ENCODE results near the gene ASTN2.

ASTN2 gene

GRCh38 chr9:116795821-116796220, 619.0 kb downstream of the ASTN2 start:
- Histone ChIP-seq H3K27me3 (replicated peaks; ENCODE audit: control insufficient read depth, insufficient read depth, low read length) (no peaks in the 10 kb centered on the region; the same call in 1 of the 2 replicates), H3K36me3 (ENCODE audit: control insufficient read depth, insufficient read depth, low read length) (no peaks in the 10 kb centered on the region), H3K4me3 (replicated peaks; ENCODE audit: low read depth, low read length) (no peak overlapping the region)
- DNase-seq (ENCODE audit: extremely low read depth, insufficient read length), result no peak
- no peak for TF ChIP-seq CTCF (IDR thresholded peaks at IDR 0.05; ENCODE audit: insufficient read depth, low read length, poor library complexity, severe bottlenecking)

- Histone ChIP-seq H3K36me3 (ENCODE audit: control insufficient read depth, insufficient read depth, low read length) (no peaks in the 10 kb centered on the region), H3K4me3 (replicated peaks; ENCODE audit: low read depth, low read length) (no peak overlapping the region), H3K27me3 (replicated peaks; ENCODE audit: control insufficient read depth, insufficient read depth, low read length) (no peaks in the 10 kb centered on the region; the same call in 1 of the 2 replicates)
- DNase-seq (ENCODE audit: extremely low read depth, insufficient read length), result no peak
- no peak for TF ChIP-seq CTCF (IDR thresholded peaks at IDR 0.05; ENCODE audit: insufficient read depth, low read length, poor library complexity, severe bottlenecking)
These were observed 622.6 kb downstream of the ASTN2 start for GRCh38 chr9:116792271-116792670.

GRCh38 chr9:116791326-116791725, 623.5 kb downstream of the ASTN2 start:
- Histone ChIP-seq H3K4me3 (replicated peaks; ENCODE audit: low read depth, low read length) (no peak overlapping the region), H3K36me3 (ENCODE audit: control insufficient read depth, insufficient read depth, low read length) (no peaks in the 10 kb centered on the region), H3K27me3 (replicated peaks; ENCODE audit: control insufficient read depth, insufficient read depth, low read length) (no peaks in the 10 kb centered on the region; the same call in 1 of the 2 replicates)
- DNase-seq (ENCODE audit: extremely low read depth, insufficient read length), result no peak
- TF ChIP-seq CTCF (IDR thresholded peaks at IDR 0.05; ENCODE audit: insufficient read depth, low read length, poor library complexity, severe bottlenecking), result no peak

GRCh38 chr9:116789081-116789480, 625.8 kb downstream of the ASTN2 start:
- TF ChIP-seq CTCF (IDR thresholded peaks at IDR 0.05; ENCODE audit: insufficient read depth, low read length, poor library complexity, severe bottlenecking), result no peak
- DNase-seq (ENCODE audit: extremely low read depth, insufficient read length), result no peak
- H3K4me3 ChIP-seq (replicated peaks; ENCODE audit: low read depth, low read length), result no peak overlapping the region
- H3K36me3 ChIP-seq (ENCODE audit: control insufficient read depth, insufficient read depth, low read length), result no peaks in the 10 kb centered on the region
- H3K27me3 ChIP-seq (replicated peaks; ENCODE audit: control insufficient read depth, insufficient read depth, low read length), result no peaks in the 10 kb centered on the region

GRCh38 chr9:116786737-116787136, 628.1 kb downstream of the ASTN2 start:
- DNase-seq (ENCODE audit: extremely low read depth, insufficient read length), result no peak
- H3K27me3 ChIP-seq (replicated peaks; ENCODE audit: control insufficient read depth, insufficient read depth, low read length), result no peaks in the 10 kb centered on the region
- no peak for TF ChIP-seq CTCF (IDR thresholded peaks at IDR 0.05; ENCODE audit: insufficient read depth, low read length, poor library complexity, severe bottlenecking)
- no peak overlapping the region for H3K4me3 ChIP-seq (replicated peaks; ENCODE audit: low read depth, low read length)
- H3K36me3 ChIP-seq (ENCODE audit: control insufficient read depth, insufficient read depth, low read length), result no peaks in the 10 kb centered on the region

GRCh38 chr9:116777116-116777515, 637.7 kb downstream of the ASTN2 start:
- no peak for DNase-seq (ENCODE audit: extremely low read depth, insufficient read length)
- H3K27me3 ChIP-seq (replicated peaks; ENCODE audit: control insufficient read depth, insufficient read depth, low read length), result no peaks in the 10 kb centered on the region
- no peak overlapping the region for H3K4me3 ChIP-seq (replicated peaks; ENCODE audit: low read depth, low read length)
- H3K36me3 ChIP-seq (ENCODE audit: control insufficient read depth, insufficient read depth, low read length), result no peaks in the 10 kb centered on the region
- no peak for TF ChIP-seq CTCF (IDR thresholded peaks at IDR 0.05; ENCODE audit: insufficient read depth, low read length, poor library complexity, severe bottlenecking)

All from GM06990 (cell line).